NT2/D1 (cell line): ENCODE data around the gene PAWR.

Source experiments
- DNase-seq: peaks from one replicate; pipeline ENCODE4 v3.0.0-alpha.2; 2011; ENCODE audit warnings: low read depth, low spot score
- H3K27me3 ChIP-seq: 2 replicates; pipeline ENCODE4 v1.6.0; 2011; ENCODE audit warnings: mild to moderate bottlenecking; ENCODE audit not compliant: insufficient read length, insufficient read depth
- H3K36me3 ChIP-seq: 2 replicates; pipeline ENCODE4 v1.6.1; 2011; ENCODE audit warnings: mild to moderate bottlenecking, low read length, mixed read lengths; ENCODE audit not compliant: insufficient read depth, insufficient read length
- H3K4me1 ChIP-seq: 2 replicates; pipeline ENCODE4 v1.5.1; 2011; ENCODE audit not compliant: insufficient read depth, insufficient read length
- H3K4me3 ChIP-seq: 2 replicates; pipeline ENCODE4 v1.5.1; 2011; ENCODE audit warnings: low read depth; ENCODE audit not compliant: insufficient read length
- H3K9ac ChIP-seq: 2 replicates; pipeline ENCODE4 v1.6.0; 2011; ENCODE audit warnings: low read depth; ENCODE audit not compliant: insufficient read length
- H3K9me3 ChIP-seq: 2 replicates; pipeline ENCODE4 v1.5.1; 2011; ENCODE audit warnings: mild to moderate bottlenecking, low read length; ENCODE audit not compliant: insufficient read depth
- SUZ12 ChIP-seq: IDR thresholded peaks from 2 replicates; pipeline ENCODE4 v1.6.1; 2011; ENCODE audit not compliant: insufficient read length, insufficient read depth; ENCODE audit errors: extremely low read depth
- YY1 ChIP-seq: IDR thresholded peaks from 2 replicates; pipeline ENCODE4 v1.6.1; 2011; ENCODE audit not compliant: insufficient read length, insufficient read depth
- ZNF274 ChIP-seq: IDR thresholded peaks from 2 replicates; pipeline ENCODE4 v1.6.1; 2011; ENCODE audit warnings: mild to moderate bottlenecking, low read depth, low read length

The PAWR gene

GRCh38 chr12:79563021-79563740 is 127.6 kb downstream of the PAWR start:
- Histone ChIP-seq H3K9me3 (peaks cover 93% of the 10 kb centered on the region), H3K4me1 (no peaks in the 10 kb centered on the region), H3K4me3 (no peak overlapping the region), H3K36me3 (peaks cover 48% of the 10 kb centered on the region), H3K9ac (no peak overlapping the region), H3K27me3 (no peaks in the 10 kb centered on the region)
- no peak for DNase-seq
- TF ChIP-seq SUZ12 (no peak), ZNF274 (no peak), YY1 (no peak)

- no peak for TF ChIP-seq ZNF274
- TF ChIP-seq SUZ12, result no peak
- no peak for TF ChIP-seq YY1
- Histone ChIP-seq H3K27me3 (no peaks in the 10 kb centered on the region), H3K9ac (no peak overlapping the region), H3K4me3 (no peak overlapping the region), H3K4me1 (no peaks in the 10 kb centered on the region), H3K36me3 (peaks cover 42% of the 10 kb centered on the region), H3K9me3 (peaks cover 80% of the 10 kb centered on the region)
- DNase-seq, result no peak
These were observed 129.2 kb downstream of the PAWR start for GRCh38 chr12:79561401-79562132.

- Histone ChIP-seq H3K4me1 (no peaks in the 10 kb centered on the region), H3K36me3 (peaks cover 31% of the 10 kb centered on the region), H3K9ac (no peak overlapping the region), H3K27me3 (no peaks in the 10 kb centered on the region), H3K4me3 (no peak overlapping the region), H3K9me3 (peaks cover 68% of the 10 kb centered on the region)
- DNase-seq, result no peak
- TF ChIP-seq ZNF274 (no peak), YY1 (no peak), SUZ12 (no peak)
These were observed 130.4 kb downstream of the PAWR start for GRCh38 chr12:79560225-79560889.

GRCh38 chr12:79559591-79559990 is 131.2 kb downstream of the PAWR start:
- Histone ChIP-seq H3K36me3 (peaks cover 28% of the 10 kb centered on the region), H3K4me3 (no peak overlapping the region), H3K9ac (no peak overlapping the region), H3K4me1 (no peaks in the 10 kb centered on the region), H3K9me3 (peaks cover 66% of the 10 kb centered on the region), H3K27me3 (no peaks in the 10 kb centered on the region)
- TF ChIP-seq SUZ12 (no peak), ZNF274 (no peak), YY1 (no peak)
- no peak for DNase-seq

- Histone ChIP-seq H3K4me1 (no peaks in the 10 kb centered on the region), H3K9me3 (peaks cover 66% of the 10 kb centered on the region), H3K4me3 (no peak overlapping the region), H3K27me3 (no peaks in the 10 kb centered on the region), H3K36me3 (peaks cover 28% of the 10 kb centered on the region), H3K9ac (no peak overlapping the region)
- TF ChIP-seq YY1, result no peak
- no peak for TF ChIP-seq SUZ12
- TF ChIP-seq ZNF274, result no peak
- DNase-seq, result no peak
These were observed 131.8 kb downstream of the PAWR start for GRCh38 chr12:79558924-79559469.

GRCh38 chr12:79557690-79558315 is 133.0 kb downstream of the PAWR start:
- H3K27me3 ChIP-seq, result no peaks in the 10 kb centered on the region
- DNase-seq, result no peak
- H3K4me1 ChIP-seq, result no peaks in the 10 kb centered on the region
- no peak overlapping the region for H3K4me3 ChIP-seq
- H3K9ac ChIP-seq, result no peak overlapping the region
- no peak for TF ChIP-seq ZNF274
- no peak for TF ChIP-seq YY1
- TF ChIP-seq SUZ12, result no peak
- H3K36me3 ChIP-seq, result peaks cover 27% of the 10 kb centered on the region
- peaks cover 66% of the 10 kb centered on the region for H3K9me3 ChIP-seq
